GM19238 (cell line): Measurements from ENCODE around the gene DYNC2LI1.

Experiments used
- DNase-seq: peaks from one replicate; pipeline ENCODE4 v3.0.0; 2011; ENCODE audit warnings: low spot score; ENCODE audit not compliant: insufficient read length

The DYNC2LI1 gene

GRCh38 chr2:43842866-43843226 lies 69.0 kb downstream of the DYNC2LI1 start:
- no peak for DNase-seq

GRCh38 chr2:43845181-43845580 lies 71.3 kb downstream of the DYNC2LI1 start:
- no peak for DNase-seq

- DNase-seq: no peak
Observed at GRCh38 chr2:43846140-43846793, 72.4 kb downstream of the DYNC2LI1 start.

GRCh38 chr2:43848214-43848613 lies 74.4 kb downstream of the DYNC2LI1 start:
- no peak for DNase-seq

GRCh38 chr2:43851011-43851980 lies 77.5 kb downstream of the DYNC2LI1 start:
- no peak for DNase-seq

- no peak for DNase-seq
Observed at GRCh38 chr2:43852196-43852730, 78.4 kb downstream of the DYNC2LI1 start.

- no peak for DNase-seq
Observed at GRCh38 chr2:43853141-43854081, 79.6 kb downstream of the DYNC2LI1 start.

- no peak for DNase-seq
Observed at GRCh38 chr2:43854671-43855070, 80.8 kb downstream of the DYNC2LI1 start.

GRCh38 chr2:43855292-43855691 lies 81.5 kb downstream of the DYNC2LI1 start:
- DNase-seq: no peak
